OCI-LY7 (cell line): ENCODE measurements around the gene RAF1. TPM values are rescaled to one million over a fixed set of nuclear protein-coding genes. Genes with fewer than 3 reads are reported as not detected.

Source experiments
- BruUV-seq: library from RNA; stranded (reverse); fragments of 400-500 nt; replicated peaks from 2 replicates; lab custom pipeline; 2021; lab: Mats Ljungman, UMichigan
- CTCF ChIA-PET: fragments of 300-600 bp; sonication (Branson Sonifier 250); formaldehyde crosslinking; loops from one replicate; lab custom pipeline; 2022; ENCODE audit warnings: antibody characterized with exemption; ENCODE audit not compliant: unreplicated experiment; lab: Charles Lee
- POLR2A ChIA-PET: fragments of 300-600 bp; sonication (Branson Sonifier 250); formaldehyde crosslinking; loops from one replicate; lab custom pipeline; 2022; ENCODE audit warnings: antibody characterized with exemption; lab: Charles Lee
- DNase-seq: peaks from one replicate; pipeline ENCODE4 v3.0.0-alpha.2; 2015; ENCODE audit warnings: low spot score
- H2AFZ ChIP-seq: fragments of 200-600 bp; sonication (generic), shearing (Covaris generic); 2 replicates; pipeline ENCODE4 v1.6.1; 2014; ENCODE audit warnings: mild to moderate bottlenecking, antibody characterized with exemption, low read length, moderate library complexity
- H3K27ac ChIP-seq: fragments of 200-600 bp; sonication (generic); 2 replicates; pipeline ENCODE4 v1.5.1; 2014; ENCODE audit warnings: mixed run types, low read depth, mild to moderate bottlenecking, moderate library complexity, low read length, inconsistent platforms; ENCODE audit not compliant: poor library complexity, severe bottlenecking
- H3K36me3 ChIP-seq: fragments of 200-600 bp; sonication (generic); 2 replicates; pipeline ENCODE4 v1.6.1; 2014; ENCODE audit warnings: mild to moderate bottlenecking, antibody characterized with exemption, low read length, moderate library complexity, mixed read lengths; ENCODE audit not compliant: insufficient read depth
- H3K4me1 ChIP-seq: fragments of 200-600 bp; sonication (generic); 2 replicates; pipeline ENCODE4 v1.5.1; 2014; ENCODE audit warnings: mild to moderate bottlenecking, low read length; ENCODE audit not compliant: insufficient read depth, poor library complexity, severe bottlenecking
- H3K4me2 ChIP-seq: fragments of 200-600 bp; sonication (generic); 2 replicates; pipeline ENCODE4 v1.6.1; 2014; ENCODE audit warnings: mild to moderate bottlenecking, low read length
- H3K4me3 ChIP-seq: fragments of 200-600 bp; sonication (generic); 2 replicates; pipeline ENCODE4 v1.5.1; 2014; ENCODE audit warnings: mild to moderate bottlenecking, low read depth, low read length; ENCODE audit not compliant: poor library complexity, severe bottlenecking
- H3K79me2 ChIP-seq: fragments of 200-600 bp; sonication (generic); 2 replicates; pipeline ENCODE4 v1.6.1; 2016; ENCODE audit warnings: low read depth, mild to moderate bottlenecking, low read length, moderate library complexity, mixed read lengths; ENCODE audit not compliant: insufficient read depth
- H3K9me2 ChIP-seq: fragments of 200-600 bp; sonication (generic); 2 replicates; pipeline ENCODE4 v1.6.1; 2016; ENCODE audit warnings: mild to moderate bottlenecking, low read length, mixed read lengths; ENCODE audit not compliant: insufficient read depth
- H3K9me3 ChIP-seq: fragments of 200-600 bp; sonication (generic); 2 replicates; pipeline ENCODE4 v1.6.1; 2014; ENCODE audit warnings: mild to moderate bottlenecking, mixed run types, low read length, mixed read lengths
- H4K20me1 ChIP-seq: fragments of 200-600 bp; sonication (generic); 2 replicates; pipeline ENCODE4 v1.6.1; 2014; ENCODE audit warnings: mild to moderate bottlenecking, antibody characterized with exemption, low read length, moderate library complexity, mixed read lengths; ENCODE audit not compliant: insufficient read depth
- EZH2phosphoT487 ChIP-seq: fragments of 200-600 bp; sonication (generic); IDR thresholded peaks from 2 replicates; pipeline ENCODE4 v1.6.1; 2018; ENCODE audit warnings: low read depth, borderline replicate concordance, mild to moderate bottlenecking, mixed run types, antibody characterized with exemption, low read length, moderate library complexity, mixed read lengths
- intact Hi-C: fragments of 100-400 bp; cut with micrococcal nuclease; formaldehyde crosslinking; loops from one replicate; pipeline ENCODE4 v1.10.0; 2022; ENCODE audit not compliant: unreplicated experiment
- total RNA-seq, 2 experiments: library from RNA; depleted of rRNA in 1 of 2; stranded (reverse); fragments of >200 nt in 1 of 2; shearing (Covaris generic) in 1 of 2; gene quantifications; 2 replicates each; pipeline ENCODE4 v1.2.3, GENCODE V29; 2014 to 2022
- TF ChIP-seq, protein P1 (sequence below): fragments of 200-600 bp; sonication (generic); conservative IDR thresholded peaks from 2 replicates; pipeline ENCODE4 v1.5.1; 2014; ENCODE audit warnings: mild to moderate bottlenecking, antibody characterized with exemption, low read length, moderate library complexity, mixed read lengths

RAF1 gene
- total RNA-seq, 2 experiments from 2014 or later, result 88.0 to 90.8 TPM

DNA sequence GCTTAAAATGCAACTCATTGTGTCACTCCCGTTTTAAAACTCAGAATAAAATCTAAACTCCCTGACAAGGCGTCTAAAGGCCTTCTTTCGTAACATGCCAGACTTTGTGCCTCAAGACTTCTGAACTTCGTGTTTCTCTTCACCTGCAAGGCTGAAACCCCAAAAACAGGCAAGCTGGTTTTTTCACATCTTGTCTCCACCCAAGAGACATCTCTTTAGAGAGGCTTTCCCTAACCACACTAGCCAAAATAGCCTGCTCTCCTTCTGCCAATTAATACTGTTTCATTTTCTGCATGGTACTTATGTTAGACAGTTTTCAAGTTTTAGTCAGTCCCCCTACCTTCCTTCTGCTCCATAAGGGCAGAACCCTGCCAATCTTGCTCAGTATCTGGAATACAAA, 41.6 kb downstream of the RAF1 start:
- Histone ChIP-seq H3K9me3 (no peaks in the 10 kb centered on the region), H3K27ac (no peak overlapping the region), H3K36me3 (peaks cover 14% of the 10 kb centered on the region), H3K79me2 (peaks cover 90% of the 10 kb centered on the region), H2AFZ (no peak overlapping the region), H3K4me1 (peaks cover 15% of the 10 kb centered on the region), H3K9me2 (no peaks in the 10 kb centered on the region), H4K20me1 (peaks cover 5% of the 10 kb centered on the region; the same call in 1 of the 2 replicates), H3K4me2 (no peak overlapping the region), H3K4me3 (no peak overlapping the region)
- CTCF ChIA-PET, result no interaction called here
- intact Hi-C loops, result no loop called here
- DNase-seq, result no peak
- TF ChIP-seq, protein P1, sequence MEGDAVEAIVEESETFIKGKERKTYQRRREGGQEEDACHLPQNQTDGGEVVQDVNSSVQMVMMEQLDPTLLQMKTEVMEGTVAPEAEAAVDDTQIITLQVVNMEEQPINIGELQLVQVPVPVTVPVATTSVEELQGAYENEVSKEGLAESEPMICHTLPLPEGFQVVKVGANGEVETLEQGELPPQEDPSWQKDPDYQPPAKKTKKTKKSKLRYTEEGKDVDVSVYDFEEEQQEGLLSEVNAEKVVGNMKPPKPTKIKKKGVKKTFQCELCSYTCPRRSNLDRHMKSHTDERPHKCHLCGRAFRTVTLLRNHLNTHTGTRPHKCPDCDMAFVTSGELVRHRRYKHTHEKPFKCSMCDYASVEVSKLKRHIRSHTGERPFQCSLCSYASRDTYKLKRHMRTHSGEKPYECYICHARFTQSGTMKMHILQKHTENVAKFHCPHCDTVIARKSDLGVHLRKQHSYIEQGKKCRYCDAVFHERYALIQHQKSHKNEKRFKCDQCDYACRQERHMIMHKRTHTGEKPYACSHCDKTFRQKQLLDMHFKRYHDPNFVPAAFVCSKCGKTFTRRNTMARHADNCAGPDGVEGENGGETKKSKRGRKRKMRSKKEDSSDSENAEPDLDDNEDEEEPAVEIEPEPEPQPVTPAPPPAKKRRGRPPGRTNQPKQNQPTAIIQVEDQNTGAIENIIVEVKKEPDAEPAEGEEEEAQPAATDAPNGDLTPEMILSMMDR, result no peak
- TF ChIP-seq EZH2phosphoT487, result no peak
- BruUV-seq, result no TSS peak
- POLR2A ChIA-PET, result interaction anchor here (0.6 kb wide), 1 partner anchor 12 kb away, joined by 3 read pairs; no protein-coding TSS in a partner anchor

DNA sequence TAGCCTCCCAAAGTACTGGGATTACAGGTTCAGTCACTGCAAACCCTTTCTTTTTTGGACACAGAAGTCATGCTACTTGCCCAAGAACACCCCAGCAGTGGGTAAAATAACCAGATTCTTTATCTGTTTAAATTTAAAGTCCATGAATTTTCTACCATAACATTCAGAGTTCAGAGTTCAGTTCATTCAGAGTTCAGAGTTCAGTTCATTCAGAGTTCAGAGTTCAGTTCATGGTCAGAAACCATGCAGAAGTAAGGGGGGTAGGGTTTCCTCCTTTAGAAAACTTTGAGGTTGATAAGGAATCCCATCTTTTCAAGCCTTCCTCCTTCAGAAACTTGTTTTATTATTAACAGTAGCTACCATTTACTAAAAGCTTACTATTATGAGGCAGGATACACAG, 43.2 kb downstream of the RAF1 start:
- ChIA-PET POLR2A (interaction anchor here (0.7 to 1.1 kb wide), 2 partner anchors 9 to 28 kb away, joined by 3 read pairs; no protein-coding TSS in a partner anchor), CTCF (no interaction called here)
- intact Hi-C loops, result no loop called here
- peaks cover 7% of the 10 kb centered on the region for H3K4me1 ChIP-seq
- no peak overlapping the region for H3K4me3 ChIP-seq
- no peak overlapping the region for H3K4me2 ChIP-seq
- no peak for DNase-seq
- H4K20me1 ChIP-seq, result peaks cover 5% of the 10 kb centered on the region; the same call in 1 of the 2 replicates
- H2AFZ ChIP-seq, result no peak overlapping the region
- H3K79me2 ChIP-seq, result peaks cover 77% of the 10 kb centered on the region
- H3K9me2 ChIP-seq, result no peaks in the 10 kb centered on the region
- TF ChIP-seq EZH2phosphoT487, result no peak
- TF ChIP-seq, protein P1, result no peak
- no peak overlapping the region for H3K27ac ChIP-seq
- no peaks in the 10 kb centered on the region for H3K9me3 ChIP-seq
- no TSS peak for BruUV-seq
- H3K36me3 ChIP-seq, result peaks cover 28% of the 10 kb centered on the region

DNA sequence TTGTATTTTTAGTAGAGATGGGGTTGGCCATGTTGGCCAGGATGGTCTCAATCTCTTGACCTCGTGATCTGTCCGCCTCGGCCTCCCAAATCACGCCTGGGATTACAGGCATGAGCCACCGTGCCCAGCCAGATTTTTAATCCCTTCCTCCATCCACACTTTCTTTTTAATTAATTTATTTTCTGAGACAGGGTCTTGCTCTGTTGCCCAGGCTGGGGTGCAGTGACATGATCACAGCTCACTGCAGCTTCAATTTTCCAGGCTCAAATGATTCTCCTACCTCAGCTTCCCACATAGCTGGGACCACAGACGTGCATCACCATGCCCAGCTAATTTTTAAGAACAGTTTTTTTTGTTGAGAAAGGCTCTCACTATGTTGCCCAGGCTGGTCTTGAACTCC, 43.6 kb downstream of the RAF1 start:
- Histone ChIP-seq H3K4me2 (no peak overlapping the region), H3K9me3 (no peaks in the 10 kb centered on the region), H4K20me1 (0 out of 2 replicates have a peak, but pooled peaks cover 5% of the 10 kb centered on the region), H3K79me2 (peaks cover 73% of the 10 kb centered on the region), H3K9me2 (no peaks in the 10 kb centered on the region), H2AFZ (no peak overlapping the region), H3K36me3 (peaks cover 33% of the 10 kb centered on the region), H3K27ac (no peak overlapping the region), H3K4me3 (no peak overlapping the region), H3K4me1 (peaks cover 3% of the 10 kb centered on the region)
- DNase-seq, result no peak
- TF ChIP-seq, protein P1, result no peak
- TF ChIP-seq EZH2phosphoT487, result no peak
- ChIA-PET CTCF (no interaction called here), POLR2A (interaction anchor here (0.7 to 1.1 kb wide), 3 partner anchors 9 to 58 kb away, joined by 3 read pairs; no protein-coding TSS in a partner anchor)
- no TSS peak for BruUV-seq
- intact Hi-C loops, result no loop called here
